ENCODE results near the gene IDH1. TPM values are rescaled to one million over a fixed set of nuclear protein-coding genes. Genes with fewer than 3 reads are reported as not detected.

Gene IDH1
- total and polyA plus RNA-seq, 2 of the 13 experiments (the other 11 are each of a cell fraction or from before 2014, with no cell fraction given), result 312 to 1,077 TPM

- TF ChIP-seq CSRNP2 (CRISPR knock-in tag; conservative IDR thresholded peaks at IDR 0.05; ENCODE audit: low read depth), result no peak
- TF ChIP-seq JUNB (CRISPR knock-in tag; IDR thresholded peaks at IDR 0.05; ENCODE audit: borderline replicate concordance), result no peak
- TF ChIP-seq SOX13 (IDR thresholded peaks at IDR 0.05), result peak; percentile 87
- TF ChIP-seq SOX13 (CRISPR knock-in tag; conservative IDR thresholded peaks at IDR 0.05 in 1 of 2, IDR thresholded peaks at IDR 0.05 in 1 of 2), result peak; percentile 59 to 92; a peak in 3 of 4 replicates
- TF ChIP-seq ZNF773 (CRISPR knock-in tag; IDR thresholded peaks at IDR 0.05; ENCODE audit: borderline replicate concordance), result no peak
- TF ChIP-seq HMGXB3 (CRISPR knock-in tag; IDR thresholded peaks at IDR 0.05; ENCODE audit: borderline replicate concordance), result peak; percentile 73; the same call in 1 of the 2 replicates
- peak; percentile 53 for TF ChIP-seq ZNF616 (CRISPR knock-in tag; IDR thresholded peaks at IDR 0.05; ENCODE audit: low read depth)
- peak; percentile 82 for TF ChIP-seq SP4 (CRISPR knock-in tag; IDR thresholded peaks at IDR 0.05)
- peak; percentile 61 for TF ChIP-seq KLF6 (CRISPR knock-in tag; IDR thresholded peaks at IDR 0.05)
- no peak for TF ChIP-seq ZNF251 (CRISPR knock-in tag; IDR thresholded peaks at IDR 0.05)
- peak; percentile 85 for TF ChIP-seq ZNF263 (CRISPR knock-in tag; IDR thresholded peaks at IDR 0.05)
- TF ChIP-seq SMAD3 (CRISPR knock-in tag; IDR thresholded peaks at IDR 0.05), result peak; percentile 82
- TF ChIP-seq LRRFIP1 (CRISPR knock-in tag; conservative IDR thresholded peaks at IDR 0.05), result no peak
- TF ChIP-seq MED8 (CRISPR knock-in tag; IDR thresholded peaks at IDR 0.05; ENCODE audit: insufficient replicate concordance), result peak; percentile 44
- no peak for TF ChIP-seq JUN (CRISPR knock-in tag; IDR thresholded peaks at IDR 0.05)
- TF ChIP-seq THRA (CRISPR knock-in tag; IDR thresholded peaks at IDR 0.05; ENCODE audit: borderline replicate concordance), result peak; percentile 88; the same call in 1 of the 2 replicates
- no peak for TF ChIP-seq HMGA1 (CRISPR knock-in tag; conservative IDR thresholded peaks at IDR 0.05)
These were observed 577 bp downstream of the IDH1 start (continued) for GRCh38 chr2:208254118-208254870.
